Fibroblast of peridontal ligament (primary cell): ENCODE results near the gene TMEM238L.
"Not testable (repeated sequence)": the region's sequence is repeated elsewhere in the genome, so short reads cannot be mapped to it uniquely, and the experiment has no call there.

Source experiments
- DNase-seq: peaks from one replicate; pipeline ENCODE4 v3.0.0-alpha.2; 2010; ENCODE audit errors: extremely low read depth

TMEM238L gene, protein sequence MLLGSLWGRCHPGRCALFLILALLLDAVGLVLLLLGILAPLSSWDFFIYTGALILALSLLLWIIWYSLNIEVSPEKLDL

DNA sequence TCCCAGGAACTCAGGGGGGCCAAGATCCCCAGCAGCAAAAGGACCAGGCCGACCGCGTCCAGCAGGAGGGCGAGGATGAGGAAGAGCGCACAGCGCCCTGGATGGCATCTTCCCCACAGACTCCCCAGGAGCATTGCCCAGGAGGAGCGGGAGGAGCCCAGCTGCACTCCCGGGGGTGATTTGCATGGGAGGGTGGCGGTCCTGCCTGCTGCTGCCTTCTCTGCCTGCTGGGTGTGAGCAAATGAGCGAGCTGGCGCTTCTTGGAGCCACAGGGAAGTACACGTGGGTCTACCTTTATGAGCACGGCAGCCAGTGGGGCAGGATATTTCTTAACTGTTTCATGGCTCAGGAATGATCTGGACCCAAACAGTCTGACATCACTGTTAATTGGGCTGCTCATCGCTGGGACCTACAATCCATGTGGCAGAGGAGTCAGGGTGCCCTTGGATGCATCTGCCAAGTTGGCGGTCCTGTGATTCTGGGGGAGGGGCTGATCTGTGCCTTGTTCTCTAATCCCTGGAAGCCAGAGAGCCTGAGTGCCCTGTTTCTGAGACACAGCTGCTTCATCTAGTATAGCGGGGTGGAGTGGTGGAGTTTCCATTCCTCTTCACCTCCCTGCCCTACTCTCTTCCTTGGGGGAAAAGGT is at the start of gene TMEM238L:
TSS of gene TMEM238L (minus strand) at position 270 of the 646 bp plus-strand sequence. CDS start at position 134, 136 bp downstream.
- DNase-seq, result no peak

GRCh38 chr17:10846636-10847035 is 42.7 kb upstream of the TMEM238L start:
- not testable (repeated sequence) for DNase-seq

DNA sequence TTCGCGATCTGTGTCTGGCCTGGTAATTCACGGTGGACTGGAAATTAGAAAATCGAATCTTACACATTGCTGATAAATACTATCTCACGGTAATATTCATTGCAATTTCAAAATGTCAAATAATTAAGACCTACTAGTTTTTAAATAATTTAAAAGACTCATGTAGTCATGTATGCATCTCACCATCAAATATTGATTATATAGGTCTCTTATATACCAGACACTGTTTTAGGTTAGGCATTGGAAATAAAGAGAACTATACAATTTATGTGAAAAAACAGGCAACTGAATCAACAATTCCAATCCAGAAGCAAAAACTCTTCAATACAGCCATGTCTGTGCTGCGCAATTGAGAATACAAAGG is 41.5 kb upstream of the TMEM238L start:
- no peak for DNase-seq

- peak; percentile 59 for DNase-seq
Observed at GRCh38 chr17:10844621-10845387, 40.9 kb upstream of the TMEM238L start.

GRCh38 chr17:10843811-10844210 is 39.9 kb upstream of the TMEM238L start:
- DNase-seq, result no peak

DNA sequence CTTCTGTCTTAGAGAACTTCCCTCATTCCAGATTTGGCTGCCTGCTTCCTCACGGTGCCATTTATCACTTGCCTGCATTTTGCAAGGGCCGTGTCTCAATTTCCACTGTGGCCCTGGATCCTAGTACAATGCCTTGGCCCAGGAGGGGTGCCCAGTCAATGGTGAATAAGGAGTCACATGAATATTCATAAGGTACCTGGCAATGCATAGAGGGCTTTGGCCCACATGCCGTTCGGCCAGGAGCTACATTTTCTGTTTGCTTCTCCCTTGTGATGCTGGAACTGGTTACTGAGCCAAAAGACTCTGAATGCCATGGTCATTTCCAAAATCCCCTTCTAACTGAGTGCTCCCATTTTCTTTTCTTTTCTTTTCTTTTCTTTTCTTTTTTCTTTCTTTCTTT is 38.8 kb upstream of the TMEM238L start:
- DNase-seq, result no peak

- DNase-seq, result no peak
Observed at GRCh38 chr17:10838682-10839081, 34.8 kb upstream of the TMEM238L start.

DNA sequence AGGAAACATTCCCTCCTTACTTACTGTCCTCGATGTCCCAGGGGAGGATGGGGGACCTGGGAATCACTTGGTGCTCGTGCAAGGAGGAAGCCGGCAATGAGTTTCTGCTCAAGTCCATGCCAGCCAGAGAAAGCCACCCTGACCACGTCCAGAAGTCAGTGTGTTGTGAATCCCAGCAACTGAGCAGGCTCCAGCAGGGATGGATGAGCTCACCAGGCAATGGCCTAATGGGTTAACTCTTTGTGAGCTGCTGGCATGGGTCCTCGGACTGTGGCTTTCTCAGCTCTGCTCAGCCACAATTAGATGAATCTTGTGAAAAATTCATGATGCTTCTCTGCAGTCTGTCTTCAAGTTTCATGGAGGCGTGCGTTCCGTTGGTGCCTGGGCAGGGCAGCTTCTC is 34.0 kb upstream of the TMEM238L start, which contains the start of gene PIRT:
TSS of gene PIRT (minus strand) at position 167 of the 400 bp plus-strand sequence. CDS start 12,442 bp downstream, outside the sequence.
- DNase-seq, result no peak

- DNase-seq, result no peak
Observed at GRCh38 chr17:10836966-10837590, 33.2 kb upstream of the TMEM238L start.

DNA sequence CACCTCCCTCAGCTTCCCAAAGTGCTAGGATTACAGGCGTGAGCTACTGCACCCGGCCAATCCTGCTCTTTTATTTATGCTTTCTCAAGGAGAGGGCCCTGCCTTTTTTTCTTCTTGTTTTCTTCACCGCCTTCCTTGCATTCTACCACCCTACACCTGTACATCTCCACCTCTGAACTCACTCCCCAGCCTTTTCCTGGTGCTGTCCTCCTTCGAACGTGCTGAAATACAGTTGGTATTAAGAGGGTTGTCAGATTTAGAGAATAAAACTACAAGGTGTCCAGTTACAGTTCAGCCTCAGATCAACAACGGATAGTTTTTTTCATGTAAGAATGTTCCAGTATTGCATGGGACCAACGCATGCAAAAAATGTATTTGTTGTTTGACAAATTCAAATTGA is 32.2 kb upstream of the TMEM238L start:
- no peak for DNase-seq

GRCh38 chr17:10831696-10832095 is 27.8 kb upstream of the TMEM238L start:
- DNase-seq, result no peak

DNA sequence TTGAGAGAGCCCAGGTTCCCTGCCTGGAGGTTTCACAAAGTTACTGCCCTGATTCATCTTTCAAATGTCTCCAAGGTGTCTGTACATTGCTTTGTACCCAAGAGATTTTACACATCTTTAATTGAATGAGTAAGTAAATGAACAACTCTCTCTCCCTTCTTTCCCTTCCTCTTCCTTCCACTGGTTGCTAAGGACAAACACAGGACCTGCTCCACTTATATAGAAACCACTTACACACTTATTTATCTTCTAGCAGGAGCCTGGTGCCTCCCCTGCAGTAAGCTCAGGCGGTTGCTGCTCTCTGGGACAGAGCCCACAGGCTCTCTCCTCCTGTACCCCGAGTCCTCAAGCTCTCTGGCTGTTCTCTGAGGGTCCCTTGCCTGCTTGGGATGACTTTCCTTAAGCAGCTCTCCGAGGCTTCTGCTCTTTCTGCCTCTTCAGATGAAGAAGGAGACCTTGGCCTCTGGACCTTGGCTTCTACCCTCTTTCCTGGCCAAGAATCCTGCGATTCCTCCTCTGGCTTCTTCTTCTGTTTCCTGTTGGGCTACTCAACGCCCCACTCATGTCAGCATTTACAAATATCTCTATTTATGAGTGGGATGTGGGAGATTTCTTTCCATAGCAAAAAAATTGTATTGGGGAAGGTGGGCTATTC is 24.1 kb upstream of the TMEM238L start:
- no peak for DNase-seq

GRCh38 chr17:10824874-10825273 is 21.0 kb upstream of the TMEM238L start:
- no peak for DNase-seq

DNA sequence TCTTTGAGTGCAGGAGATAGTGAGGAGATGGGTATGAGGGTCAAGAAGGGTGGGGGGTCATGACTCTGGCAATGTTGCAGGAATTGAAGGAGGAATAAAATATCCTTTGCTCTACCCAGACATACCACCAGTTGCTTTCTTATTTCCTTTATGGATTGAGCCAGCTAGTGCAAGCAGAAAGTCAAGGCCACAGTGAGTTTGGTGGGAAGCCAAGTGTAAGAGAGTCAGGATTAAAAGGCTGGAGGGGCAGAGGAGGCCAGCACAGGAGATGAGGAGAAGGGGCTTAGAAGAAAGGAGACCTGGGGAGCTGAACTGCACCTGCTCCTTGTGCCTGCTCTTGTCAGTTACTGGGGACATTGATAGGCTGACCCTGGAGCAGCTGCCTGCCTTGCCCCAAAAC is 17.9 kb upstream of the TMEM238L start:
- no peak for DNase-seq

GRCh38 chr17:10821054-10821453 is 17.2 kb upstream of the TMEM238L start:
- DNase-seq, result no peak

DNA sequence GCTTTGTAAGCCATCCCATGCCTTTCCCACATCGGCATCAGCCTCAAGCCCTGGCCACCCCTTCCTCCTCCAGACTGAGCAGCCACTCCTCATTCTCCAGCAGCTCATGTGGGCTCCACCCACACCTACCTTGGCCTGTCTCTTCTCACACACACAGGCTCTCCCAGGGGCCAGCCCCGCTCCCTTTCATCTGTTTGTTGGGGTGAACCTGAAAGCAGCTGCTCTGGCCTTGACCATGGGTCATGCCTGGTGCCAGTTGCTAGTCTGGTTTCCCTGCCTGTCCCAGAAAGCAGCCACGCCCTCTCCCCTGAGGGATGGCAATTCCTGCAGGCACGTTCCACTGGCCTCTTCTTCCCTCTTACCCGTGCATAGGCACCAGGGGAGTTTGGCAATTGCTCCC is 11.4 kb upstream of the TMEM238L start:
- DNase-seq, result no peak

- DNase-seq, result no peak
Observed at GRCh38 chr17:10814075-10814474, 10.2 kb upstream of the TMEM238L start.

DNA sequence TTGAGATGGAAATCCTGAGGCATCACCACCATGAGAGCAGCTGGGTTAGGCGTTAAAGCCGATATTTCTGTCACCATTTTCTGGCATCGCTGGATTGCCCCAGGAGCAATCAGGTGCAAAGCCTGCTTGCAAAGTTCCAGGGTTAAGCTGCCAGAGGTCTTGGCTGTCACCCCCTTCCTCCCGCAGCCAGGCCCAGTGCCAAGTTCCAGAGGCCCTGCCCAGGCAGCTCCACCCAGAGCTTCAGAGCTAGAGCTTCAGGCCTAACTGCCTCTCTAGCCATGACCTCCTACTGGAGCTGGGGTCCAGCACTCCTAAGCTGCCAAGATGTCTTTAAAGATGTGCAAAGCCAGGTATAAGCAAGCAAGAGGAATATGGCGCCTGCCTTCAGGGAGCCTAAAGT is 8.8 kb upstream of the TMEM238L start:
- no peak for DNase-seq

GRCh38 chr17:10809605-10810004 is 5.7 kb upstream of the TMEM238L start:
- DNase-seq, result no peak

DNA sequence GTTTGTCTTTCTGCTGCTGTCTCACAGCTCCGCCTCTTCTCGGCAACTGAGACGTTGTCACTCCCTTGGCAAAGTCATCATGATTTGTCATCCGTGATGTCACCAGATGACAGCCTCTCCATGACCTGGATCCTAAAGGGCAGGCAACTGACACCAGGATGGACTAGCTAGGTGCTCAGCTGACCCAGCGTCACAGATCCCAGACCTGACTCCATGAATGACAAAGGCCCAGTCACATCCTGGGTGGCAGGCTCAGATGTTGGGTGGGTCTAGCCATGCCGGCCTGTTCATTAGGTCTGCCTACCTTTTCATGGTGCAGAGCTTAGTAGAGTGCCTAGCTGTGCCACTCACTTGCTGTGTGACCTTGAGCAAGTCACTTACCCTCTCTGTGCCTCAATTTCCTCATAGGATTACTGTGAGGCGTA is 3.8 kb upstream of the TMEM238L start:
- DNase-seq, result no peak

GRCh38 chr17:10806545-10807262 is 2.8 kb upstream of the TMEM238L start:
- no peak for DNase-seq
